Activated B cell treated with CpG ODN at 0.5 μM for 24 hours (primary cell): ENCODE measurements around the gene COL1A2. TPM values are rescaled to one million over a fixed set of nuclear protein-coding genes. Genes with fewer than 3 reads are reported as not detected.

Source experiments
- ATAC-seq: fragments of 200-7000 bp; cut with Tn5 transposase; one replicate; pipeline ENCODE4 v1.10.0; 2021; ENCODE audit warnings: low read depth, mild to moderate bottlenecking, moderate library complexity
- CTCF ChIA-PET: fragments of 350-600 bp; sonication (Branson Sonifier 250); formaldehyde crosslinking; loops from one replicate; lab custom pipeline; 2021; ENCODE audit warnings: antibody characterized with exemption; lab: Charles Lee
- POLR2A ChIA-PET: fragments of 350-600 bp; sonication (Branson Sonifier 250); formaldehyde crosslinking; loops from one replicate; lab custom pipeline; 2021; ENCODE audit warnings: antibody characterized with exemption; lab: Charles Lee
- DNase-seq: peaks from one replicate; pipeline ENCODE4 v3.0.0; 2022
- H3K27ac Mint-ChIP-seq: one replicate; pipeline ENCODE4 v1.8.0; 2020; ENCODE audit warnings: mixed read lengths
- H3K27me3 Mint-ChIP-seq: one replicate; pipeline ENCODE4 v1.8.0; 2021; ENCODE audit warnings: mixed read lengths
- H3K36me3 Mint-ChIP-seq: one replicate; pipeline ENCODE4 v1.8.0; 2021; ENCODE audit warnings: low read depth, mixed read lengths
- H3K4me1 Mint-ChIP-seq: one replicate; pipeline ENCODE4 v1.8.0; 2021; ENCODE audit warnings: mixed read lengths
- H3K4me3 Mint-ChIP-seq: one replicate; pipeline ENCODE4 v1.8.0; 2020; ENCODE audit warnings: mild to moderate bottlenecking, mixed read lengths
- H3K9me3 Mint-ChIP-seq: one replicate; pipeline ENCODE4 v1.8.0; 2020; ENCODE audit warnings: mixed read lengths
- CTCF ChIP-seq: fragments of 200-600 bp; IDR thresholded peaks from one replicate; pipeline ENCODE4 v1.8.0; 2022; ENCODE audit warnings: antibody characterized with exemption, mild to moderate bottlenecking
- intact Hi-C: fragments of 100-400 bp; cut with micrococcal nuclease; formaldehyde crosslinking; loops from one replicate; pipeline ENCODE4 v1.15.1; 2024
- total RNA-seq: library from RNA; stranded (reverse); gene quantifications from 2 replicates; pipeline ENCODE4 v1.2.3, GENCODE V29; 2022

The COL1A2 gene
- total RNA-seq, 1 donor from 2014 or later, result not detected

- intact Hi-C loops, result no loop called here
- no peak for DNase-seq
- ChIA-PET CTCF (no interaction called here), POLR2A (no interaction called here)
- Mint-ChIP-seq H3K27me3 (peaks cover 7% of the 10 kb centered on the region), H3K9me3 (no peaks in the 10 kb centered on the region), H3K36me3 (no peaks in the 10 kb centered on the region), H3K27ac (no peak overlapping the region), H3K4me1 (no peaks in the 10 kb centered on the region), H3K4me3 (no peak overlapping the region)
- ATAC-seq, result no peak
- TF ChIP-seq CTCF, result no peak
Observed at GRCh38 chr7:94422136-94422535, 27.4 kb downstream of the COL1A2 start.

- Mint-ChIP-seq H3K9me3 (no peaks in the 10 kb centered on the region), H3K27ac (no peak overlapping the region), H3K4me3 (no peak overlapping the region), H3K36me3 (no peaks in the 10 kb centered on the region), H3K4me1 (no peaks in the 10 kb centered on the region), H3K27me3 (peaks cover 7% of the 10 kb centered on the region)
- no peak for TF ChIP-seq CTCF
- ChIA-PET POLR2A (no interaction called here), CTCF (no interaction called here)
- intact Hi-C loops, result no loop called here
- DNase-seq, result no peak
- ATAC-seq, result no peak
Observed at GRCh38 chr7:94422827-94423460, 28.2 kb downstream of the COL1A2 start.

GRCh38 chr7:94423863-94424735 is 29.4 kb downstream of the COL1A2 start:
- ChIA-PET CTCF (no interaction called here), POLR2A (no interaction called here)
- no peaks in the 10 kb centered on the region for H3K36me3 Mint-ChIP-seq
- no peak for TF ChIP-seq CTCF
- H3K9me3 Mint-ChIP-seq, result no peaks in the 10 kb centered on the region
- peaks cover 7% of the 10 kb centered on the region for H3K27me3 Mint-ChIP-seq
- intact Hi-C loops, result no loop called here
- H3K4me3 Mint-ChIP-seq, result no peak overlapping the region
- no peaks in the 10 kb centered on the region for H3K4me1 Mint-ChIP-seq
- ATAC-seq (no peak), DNase-seq (no peak)
- no peak overlapping the region for H3K27ac Mint-ChIP-seq

- intact Hi-C loops, result no loop called here
- Mint-ChIP-seq H3K36me3 (no peaks in the 10 kb centered on the region), H3K4me3 (no peak overlapping the region), H3K9me3 (no peaks in the 10 kb centered on the region), H3K27ac (no peak overlapping the region), H3K4me1 (no peaks in the 10 kb centered on the region), H3K27me3 (peaks cover 1% of the 10 kb centered on the region)
- DNase-seq (no peak), ATAC-seq (no peak)
- no peak for TF ChIP-seq CTCF
- ChIA-PET POLR2A (no interaction called here), CTCF (interaction anchor here (0.8 kb wide), 1 partner anchor 10 kb away, joined by 3 read pairs; no protein-coding TSS in a partner anchor)
Observed at GRCh38 chr7:94425546-94425945, 30.9 kb downstream of the COL1A2 start.
